H1 (cell line): ENCODE measurements around the gene ELFN1. TPM values are rescaled to one million over a fixed set of nuclear protein-coding genes. Genes with fewer than 3 reads are reported as not detected.

Source experiments
- CTCF ChIA-PET: fragments of 300-600 bp; sonication (Branson Sonifier 250); formaldehyde crosslinking; loops from one replicate; lab custom pipeline; 2021; ENCODE audit not compliant: partially characterized antibody; lab: Charles Lee
- POLR2A ChIA-PET: fragments of 300-600 bp; sonication (Branson Sonifier 250); formaldehyde crosslinking; loops from one replicate; lab custom pipeline; 2021; ENCODE audit warnings: inconsistent platforms; ENCODE audit not compliant: partially characterized antibody; lab: Charles Lee
- DNase-seq, 2 experiments: peaks; one replicate each; pipeline versions ENCODE4 v3.0.0 to v3.0.0-alpha.2; 2010 to 2022; ENCODE audit warnings: low spot score in 2 of 2, low read depth in 1 of 2, mixed read lengths in 1 of 2
- FAIRE-seq: peaks from 2 replicates; lab custom pipeline; 2011; peaks lifted over from hg19 to GRCh38; lab: Jason Lieb, UNC
- H2AFZ ChIP-seq: 2 replicates; pipeline ENCODE4 v1.8.1; 2012; ENCODE audit warnings: low read length, inconsistent platforms
- H2AK5ac ChIP-seq: 2 replicates; pipeline ENCODE4 v1.6.1; 2013; ENCODE audit warnings: low read depth, low read length
- H2BK120ac ChIP-seq: replicated peaks from 2 replicates; pipeline ENCODE3; 2013; ENCODE audit warnings: low read depth, low read length, inconsistent platforms
- H2BK12ac ChIP-seq: 2 replicates; pipeline ENCODE4 v1.6.1; 2013; ENCODE audit warnings: low read depth, low read length
- H2BK15ac ChIP-seq: 2 replicates; pipeline ENCODE4 v1.6.1; 2013; ENCODE audit warnings: low read length
- H2BK20ac ChIP-seq: 2 replicates; pipeline ENCODE4 v1.6.1; 2013; ENCODE audit warnings: low read length
- H2BK5ac ChIP-seq: 2 replicates; pipeline ENCODE4 v1.6.1; 2013; ENCODE audit warnings: low read depth, low read length
- H3K14ac ChIP-seq: 2 replicates; pipeline ENCODE4 v1.6.1; 2013; ENCODE audit warnings: inconsistent platforms; ENCODE audit not compliant: insufficient read length
- H3K18ac ChIP-seq: 2 replicates; pipeline ENCODE4 v1.6.1; 2013; ENCODE audit warnings: low read length; ENCODE audit errors: extremely low read depth
- H3K23ac ChIP-seq: 2 replicates; pipeline ENCODE4 v1.6.1; 2013; ENCODE audit warnings: inconsistent platforms; ENCODE audit not compliant: insufficient read length
- H3K23me2 ChIP-seq: 2 replicates; pipeline ENCODE4 v1.6.1; 2013; ENCODE audit warnings: low read depth, low read length
- H3K27ac ChIP-seq: 2 replicates; pipeline ENCODE4 v1.6.1; 2011; ENCODE audit warnings: low read depth, low read length, inconsistent platforms
- H3K27me3 ChIP-seq, 4 experiments: replicated peaks in 1 of 4; 1 replicate in 1 of 4; 2 replicates in 3 of 4; pipeline versions ENCODE4 v1.6.1 to v1.8.1; 2011 to 2013; ENCODE audit warnings: low read length in 3 of 4, mild to moderate bottlenecking in 3 of 4, inconsistent platforms in 2 of 4, mixed read lengths in 2 of 4, moderate library complexity in 1 of 4; ENCODE audit not compliant: control insufficient read depth in 3 of 4, insufficient read depth in 3 of 4; ENCODE audit errors: extremely low read depth in 1 of 4
- H3K36me3 ChIP-seq, 4 experiments: 2 replicates each; pipeline versions ENCODE4 v1.6.1 to v1.8.1; 2011 to 2013; ENCODE audit warnings: mild to moderate bottlenecking in 4 of 4, low read length in 3 of 4, moderate library complexity in 2 of 4, control low read depth in 1 of 4, inconsistent platforms in 1 of 4; ENCODE audit not compliant: insufficient read depth in 4 of 4, control insufficient read depth in 2 of 4
- H3K4ac ChIP-seq: replicated peaks from 2 replicates; pipeline ENCODE3; 2013; ENCODE audit warnings: low read length, low read depth, mixed read lengths, inconsistent platforms; ENCODE audit not compliant: insufficient read length
- H3K4me1 ChIP-seq, 4 experiments: replicated peaks in 1 of 4; 1 replicate in 1 of 4; 2 replicates in 3 of 4; pipeline versions ENCODE4 v1.6.1 to v1.8.1; 2011 to 2013; ENCODE audit warnings: low read length in 3 of 4, inconsistent platforms in 2 of 4, mixed read lengths in 1 of 4; ENCODE audit not compliant: insufficient read depth in 4 of 4, control insufficient read depth in 3 of 4
- H3K4me2 ChIP-seq, 2 experiments: 2 replicates each; pipeline versions ENCODE4 v1.6.1 to v1.8.1; 2011 to 2013; ENCODE audit warnings: low read depth in 2 of 2, low read length in 2 of 2, control low read depth in 1 of 2, inconsistent platforms in 1 of 2, mild to moderate bottlenecking in 1 of 2; ENCODE audit not compliant: insufficient read depth in 1 of 2
- H3K4me3 ChIP-seq, 4 experiments: fragments of 200-600, 300-600 bp in 1 of 4; sonication (generic), shearing (Covaris generic), sonication (Bioruptor Twin) in 1 of 4; 2 replicates each; pipeline versions ENCODE4 v1.5.1 to v1.8.1; 2011 to 2016; ENCODE audit warnings: low read length in 4 of 4, low read depth in 3 of 4, control low read depth in 2 of 4, inconsistent platforms in 2 of 4, mild to moderate bottlenecking in 2 of 4, mixed read lengths in 1 of 4, moderate library complexity in 1 of 4; ENCODE audit not compliant: insufficient read depth in 2 of 4; ENCODE audit errors: extremely low read depth in 1 of 4
- H3K56ac ChIP-seq: replicated peaks from 2 replicates; pipeline ENCODE3; 2013; ENCODE audit warnings: low read depth, mild to moderate bottlenecking, mixed read lengths, low read length, inconsistent platforms; ENCODE audit not compliant: insufficient read length
- H3K79me1 ChIP-seq: 2 replicates; pipeline ENCODE4 v1.6.1; 2013; ENCODE audit warnings: low read depth, low read length, control low read depth
- H3K79me2 ChIP-seq, 2 experiments: 2 replicates each; pipeline versions ENCODE4 v1.6.1 to v1.8.1; 2012 to 2013; ENCODE audit warnings: low read length in 2 of 2, mild to moderate bottlenecking in 2 of 2, inconsistent platforms in 1 of 2; ENCODE audit not compliant: insufficient read depth in 2 of 2, control insufficient read depth in 1 of 2
- H3K9ac ChIP-seq, 4 experiments: replicated peaks in 1 of 4; 1 replicate in 1 of 4; 2 replicates in 3 of 4; pipeline versions ENCODE4 v1.6.1 to v1.8.1; 2011 to 2013; ENCODE audit warnings: low read depth in 3 of 4, low read length in 3 of 4, control low read depth in 2 of 4, mild to moderate bottlenecking in 2 of 4, moderate library complexity in 2 of 4, inconsistent platforms in 1 of 4; ENCODE audit errors: extremely low read depth in 1 of 4
- H3K9me3 ChIP-seq, 2 experiments: 2 replicates each; pipeline versions ENCODE4 v1.6.1 to v1.8.1; 2012 to 2013; ENCODE audit warnings: mild to moderate bottlenecking in 2 of 2, moderate library complexity in 2 of 2, control low read depth in 1 of 2, inconsistent platforms in 1 of 2, low read depth in 1 of 2, low read length in 1 of 2, mixed read lengths in 1 of 2; ENCODE audit not compliant: insufficient read depth in 2 of 2
- H4K20me1 ChIP-seq, 2 experiments: replicated peaks in 1 of 2; 2 replicates each; pipeline versions ENCODE3 to v1.8.1; 2011 to 2013; ENCODE audit warnings: inconsistent platforms in 2 of 2, low read length in 2 of 2, mild to moderate bottlenecking in 1 of 2; ENCODE audit not compliant: insufficient read depth in 2 of 2, control insufficient read depth in 1 of 2
- H4K5ac ChIP-seq: 2 replicates; pipeline ENCODE4 v1.6.1; 2013; ENCODE audit warnings: low read length, low read depth, mixed read lengths, inconsistent platforms; ENCODE audit not compliant: insufficient read length
- H4K8ac ChIP-seq: 2 replicates; pipeline ENCODE4 v1.8.0; 2013; ENCODE audit warnings: mild to moderate bottlenecking, moderate library complexity, low read length, inconsistent platforms; ENCODE audit not compliant: insufficient read depth; ENCODE audit errors: extremely low read depth
- H4K91ac ChIP-seq: replicated peaks from 2 replicates; pipeline ENCODE3; 2013; ENCODE audit warnings: low read length, mixed read lengths, inconsistent platforms; ENCODE audit not compliant: insufficient read length
- BRCA1 ChIP-seq: IDR thresholded peaks from 2 replicates; pipeline ENCODE4 v1.6.1; 2012; ENCODE audit warnings: low read depth, low read length, improper control_type of control experiment
- CHD1 ChIP-seq: IDR thresholded peaks from 2 replicates; pipeline ENCODE4 v1.6.1; 2012; ENCODE audit warnings: low read depth, low read length, improper control_type of control experiment
- JUND ChIP-seq: IDR thresholded peaks from 2 replicates; pipeline ENCODE4 v1.6.1; 2011; ENCODE audit warnings: mild to moderate bottlenecking, improper control_type of control experiment, low read length
- KDM4A ChIP-seq: IDR thresholded peaks from one replicate; pipeline ENCODE4 v1.7.1; 2012; ENCODE audit warnings: low read depth, mild to moderate bottlenecking, moderate library complexity, low read length, inconsistent platforms; ENCODE audit not compliant: severe bottlenecking
- MAFK ChIP-seq: IDR thresholded peaks from 2 replicates; pipeline ENCODE4 v1.6.1; 2012; ENCODE audit warnings: low read depth, mild to moderate bottlenecking, improper control_type of control experiment, low read length
- RAD21 ChIP-seq, 2 experiments: IDR thresholded peaks in 1 of 2; conservative IDR thresholded peaks in 1 of 2; 2 replicates each; pipeline ENCODE4 v1.6.1; 2011; ENCODE audit warnings: low read depth in 2 of 2, low read length in 2 of 2, improper control_type of control experiment in 1 of 2, inconsistent platforms in 1 of 2, mild to moderate bottlenecking in 1 of 2, moderate library complexity in 1 of 2
- RFX5 ChIP-seq: IDR thresholded peaks from 2 replicates; pipeline ENCODE4 v1.6.1; 2011; ENCODE audit warnings: low read depth, low read length, improper control_type of control experiment, borderline replicate concordance
- RXRA ChIP-seq: IDR thresholded peaks from 2 replicates; pipeline ENCODE4 v1.6.1; 2011; ENCODE audit warnings: low read depth, mild to moderate bottlenecking, low read length, moderate library complexity; ENCODE audit not compliant: insufficient read depth
- TBP ChIP-seq: IDR thresholded peaks from 2 replicates; pipeline ENCODE4 v1.6.1; 2011; ENCODE audit warnings: low read depth, low read length, improper control_type of control experiment
- ZNF274 ChIP-seq: IDR thresholded peaks from 2 replicates; pipeline ENCODE4 v1.7.0; 2012; ENCODE audit warnings: low read length, borderline replicate concordance; ENCODE audit errors: extremely low read depth
- WGBS, 2 experiments: shearing (Covaris generic) in 1 of 2; methylation state at CpG; one replicate each; pipeline versions ENCODE4 v1.1.6 to v1.1.7; 2013 to 2015; ENCODE audit warnings: low lambda C conversion rate in 2 of 2, mixed read lengths in 2 of 2, inconsistent platforms in 1 of 2, low coverage in 1 of 2, missing lambda C conversion rate in 1 of 2; ENCODE audit not compliant: insufficient replicate concordance in 2 of 2, insufficient coverage in 1 of 2, insufficient read length in 1 of 2; ENCODE audit errors: extremely low coverage in 1 of 2, missing lambda C conversion rate in 1 of 2; 5-methylcytosine and 5-hydroxymethylcytosine counted together
- polyA plus RNA-seq, 7 experiments: library from polyadenylated mRNA; depleted of rRNA in 3 of 7; stranded (reverse) in 5 of 7; unstranded in 2 of 7; fragments of >200 nt in 5 of 7; fragments of 200-250 nt in 2 of 7; gene quantifications; 1 replicate in 5 of 7; 2 replicates in 1 of 7; 4 replicates in 1 of 7; pipeline versions ENCODE4 v1.2.1 to v1.2.3, GENCODE V29; 2011 to 2013; ENCODE audit warnings: missing spikeins in 2 of 7, mixed read lengths in 2 of 7
- total RNA-seq: library from RNA; stranded (reverse); fragmentation: NEBNext Ultra II Directional; extraction: Animal tissue kit (Norgen Biotek cat#: 25700); gene quantifications from 2 replicates; pipeline ENCODE4 v1.2.1, GENCODE V29; 2021

Gene ELFN1
- total and polyA plus RNA-seq, 2 of the 8 experiments (the other 6 are each of a cell fraction or from before 2014, with no cell fraction given) = 2.0 to 4.5 TPM

DNA sequence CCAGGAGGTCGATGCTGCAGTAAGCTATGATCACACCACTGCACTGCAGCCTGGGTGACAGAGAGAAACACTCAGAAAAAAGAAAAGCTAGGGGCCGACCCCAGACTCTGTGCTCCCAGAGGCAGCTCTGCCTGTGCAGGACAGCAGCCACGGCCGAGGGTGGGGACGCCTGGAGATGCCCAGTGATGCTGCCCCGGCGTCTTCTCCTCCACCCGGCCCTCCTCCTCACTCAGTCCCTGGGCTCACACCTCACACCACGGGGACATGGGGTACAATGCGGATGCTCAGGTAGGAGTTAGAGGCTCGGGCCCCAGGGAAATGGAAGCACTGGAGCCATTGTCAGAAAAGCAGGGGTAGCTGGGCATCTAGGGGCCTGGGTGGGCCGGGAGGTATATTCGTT lies 46.3 kb upstream of the ELFN1 start:
- Histone ChIP-seq H2AFZ (no peak overlapping the region), H3K4me3 (no peak overlapping the region), H3K4me2 (no peak overlapping the region), H3K79me1 (no peaks in the 10 kb centered on the region), H3K27me3 (no peaks in the 10 kb centered on the region), H3K4me1 (no peaks in the 10 kb centered on the region), H3K36me3 (no peaks in the 10 kb centered on the region), H3K79me2 (no peaks in the 10 kb centered on the region), H4K5ac (no peak overlapping the region), H3K18ac (no peak overlapping the region; the same call in 1 of the 2 replicates), H3K4ac (no peak overlapping the region), H3K23me2 (peaks cover 5% of the 10 kb centered on the region; the same call in 1 of the 2 replicates), H2BK12ac (no peak overlapping the region), H4K91ac (no peak overlapping the region), H3K14ac (no peak overlapping the region), H3K23ac (no peak overlapping the region), H2BK15ac (no peak overlapping the region), H2BK5ac (no peak overlapping the region), H2BK120ac (no peak overlapping the region), H3K27ac (no peak overlapping the region), H2BK20ac (no peak overlapping the region), H3K9me3 (no peaks in the 10 kb centered on the region), H4K20me1 (peaks cover 0 to under 1% of the 10 kb centered on the region in 2 experiments), H2AK5ac (no peak overlapping the region), H3K9ac (no peak overlapping the region), H3K56ac (no peak overlapping the region), H4K8ac (no peak overlapping the region)
- WGBS, 2 experiments = 87% methylated on average over 13 of the region's 13 CpGs; no CpG with 5 or more reads in 1 of the 2 experiments
- DNase-seq (no peak), FAIRE-seq (no peak)
- no peak for TF ChIP-seq KDM4A
- no peak for TF ChIP-seq RAD21 (IDR thresholded peaks at IDR 0.05 in 1 of 2, conservative IDR thresholded peaks at IDR 0.05 in 1 of 2; ENCODE audit: low read depth in 2 of 2, low read length in 2 of 2)
- no peak for TF ChIP-seq RXRA
- TF ChIP-seq CHD1 = no peak
- TF ChIP-seq RFX5 = no peak
- no peak for TF ChIP-seq ZNF274
- TF ChIP-seq BRCA1 = no peak
- TF ChIP-seq JUND = no peak
- TF ChIP-seq MAFK = no peak
- no peak for TF ChIP-seq TBP
- ChIA-PET CTCF (interaction anchor here (3.1 kb wide), 1 partner anchor 17 kb away, joined by 12 read pairs; no protein-coding TSS in a partner anchor), POLR2A (no interaction called here)
